HG03442 (cell line): Measurements from ENCODE around the gene RNF4.

ENCODE experiments used
- ATAC-seq: cut with Tn5 transposase; IDR thresholded peaks from one replicate; pipeline ENCODE4 v1.9.1; 2021; ENCODE audit warnings: mild to moderate bottlenecking, moderate library complexity; ENCODE audit not compliant: unreplicated experiment

RNF4 gene

DNA sequence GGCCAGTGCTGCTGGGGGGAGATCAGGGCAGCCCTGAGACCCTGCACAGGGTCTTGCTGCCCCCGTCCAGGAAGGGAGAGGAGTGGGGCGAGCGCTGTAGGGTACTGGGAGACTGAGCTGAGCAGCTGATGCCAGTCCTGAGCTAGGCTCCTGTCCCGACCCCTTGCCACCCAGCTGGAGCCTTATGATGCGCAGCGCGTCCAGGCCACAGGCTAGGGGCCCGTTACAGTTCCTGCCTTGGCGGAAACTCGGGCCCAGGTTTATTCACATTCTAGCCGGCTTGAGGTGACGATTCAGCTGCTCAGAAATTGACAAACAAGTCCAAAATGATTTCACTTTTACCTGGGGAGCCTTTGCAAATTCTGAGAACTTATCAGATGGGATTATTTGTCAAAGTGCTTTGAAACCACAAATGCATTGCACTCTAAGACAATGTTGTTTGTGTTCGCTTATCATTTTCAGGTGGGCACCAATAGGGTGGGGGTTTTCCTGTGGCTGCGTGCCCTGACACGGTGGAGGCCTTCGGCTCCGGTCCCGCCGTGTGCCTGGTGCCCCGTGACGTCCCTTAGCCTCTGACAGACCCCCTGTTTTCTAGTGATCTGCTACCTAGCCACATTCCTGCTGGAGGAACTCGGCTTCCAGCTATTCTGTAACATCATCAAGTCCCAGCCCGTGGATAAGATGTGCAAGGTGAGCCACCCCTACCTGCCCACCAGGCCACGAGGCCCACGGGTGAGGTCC is 31.3 kb upstream of the RNF4 start:
- ATAC-seq, result no peak

DNA sequence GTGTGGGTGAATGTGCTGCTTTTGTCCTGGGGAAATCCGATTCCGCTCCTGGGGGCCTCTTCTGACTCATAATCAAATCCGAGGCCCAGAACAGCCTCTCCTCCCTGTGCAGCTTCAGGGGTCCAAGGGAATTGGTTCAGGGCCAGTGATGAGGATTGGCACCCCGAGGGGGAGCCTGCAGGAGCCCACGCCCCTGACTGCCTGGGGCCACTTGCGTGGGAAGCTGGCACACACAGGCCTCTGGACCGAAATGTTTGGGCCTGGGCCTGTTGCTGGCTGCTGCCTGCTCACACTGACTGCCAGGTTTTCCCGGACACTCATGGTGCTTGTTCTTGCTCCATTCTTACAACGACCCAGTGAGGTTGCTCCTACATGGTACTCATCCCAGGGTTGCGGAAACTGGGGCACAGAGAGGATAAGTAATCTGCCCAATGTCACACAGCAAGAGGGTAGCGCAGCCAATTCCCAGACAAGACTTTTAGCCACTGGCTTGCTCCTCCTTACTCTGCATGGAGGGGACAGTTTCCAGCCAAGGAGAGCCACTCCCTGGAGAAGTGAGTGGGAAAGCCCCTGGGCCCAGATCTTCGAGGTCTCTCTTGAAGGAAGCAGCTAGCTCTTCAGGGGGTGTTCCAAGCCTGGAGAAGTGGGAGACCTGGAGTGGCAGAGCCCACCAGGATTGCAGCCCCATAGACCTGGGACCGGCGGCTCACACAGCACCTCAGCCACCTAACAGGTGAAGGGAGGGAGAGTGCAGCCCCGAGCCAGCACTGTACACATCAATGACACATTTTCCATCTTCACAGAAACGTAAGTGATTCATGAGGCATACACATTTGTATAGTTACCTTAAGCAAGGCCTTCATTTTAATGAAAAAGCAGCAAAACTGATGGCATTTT is 29.8 kb upstream of the RNF4 start:
- no peak for ATAC-seq

DNA sequence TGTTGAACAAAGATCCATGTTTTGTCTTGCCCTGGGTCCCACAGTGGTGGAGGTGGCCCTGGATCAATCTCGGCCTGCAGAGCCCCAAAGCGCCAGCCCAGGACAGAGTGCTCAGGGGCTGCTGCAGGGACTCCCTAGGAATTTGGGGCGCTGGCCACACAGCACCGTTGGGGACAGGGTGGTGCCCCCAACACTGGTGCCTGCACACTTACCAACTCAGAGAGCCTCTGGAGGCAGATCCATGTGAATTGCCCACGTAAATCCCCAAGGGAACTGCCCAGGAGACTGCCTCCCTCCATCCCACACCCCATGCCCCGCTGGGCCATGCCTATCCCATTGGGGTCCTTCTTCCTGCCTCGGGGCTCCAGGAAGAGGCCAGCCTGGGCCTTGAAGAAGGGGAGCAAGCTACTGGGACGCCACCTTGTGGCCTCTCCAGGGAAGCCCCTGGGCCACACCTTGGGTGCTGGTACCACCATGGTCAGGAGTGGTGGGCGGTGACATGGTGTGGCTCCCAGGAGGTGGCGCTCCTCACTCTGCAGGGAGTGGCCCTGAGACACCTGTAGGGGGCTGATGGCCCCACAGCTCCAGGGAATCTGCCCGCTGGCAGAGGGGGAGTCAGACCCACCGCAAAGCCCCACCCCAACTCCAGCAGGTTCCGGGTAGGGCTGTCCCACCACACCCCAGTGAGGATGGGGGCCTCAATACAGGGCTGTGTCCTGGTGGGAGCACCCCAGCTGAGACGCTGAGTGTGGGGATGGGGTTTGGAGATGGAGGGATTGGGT is 27.3 kb upstream of the RNF4 start:
- ATAC-seq, result no peak

- no peak for ATAC-seq
Observed at GRCh38 chr4:2442175-2442993, 26.5 kb upstream of the RNF4 start.

GRCh38 chr4:2443061-2443730 is 25.7 kb upstream of the RNF4 start:
- ATAC-seq, result no peak

DNA sequence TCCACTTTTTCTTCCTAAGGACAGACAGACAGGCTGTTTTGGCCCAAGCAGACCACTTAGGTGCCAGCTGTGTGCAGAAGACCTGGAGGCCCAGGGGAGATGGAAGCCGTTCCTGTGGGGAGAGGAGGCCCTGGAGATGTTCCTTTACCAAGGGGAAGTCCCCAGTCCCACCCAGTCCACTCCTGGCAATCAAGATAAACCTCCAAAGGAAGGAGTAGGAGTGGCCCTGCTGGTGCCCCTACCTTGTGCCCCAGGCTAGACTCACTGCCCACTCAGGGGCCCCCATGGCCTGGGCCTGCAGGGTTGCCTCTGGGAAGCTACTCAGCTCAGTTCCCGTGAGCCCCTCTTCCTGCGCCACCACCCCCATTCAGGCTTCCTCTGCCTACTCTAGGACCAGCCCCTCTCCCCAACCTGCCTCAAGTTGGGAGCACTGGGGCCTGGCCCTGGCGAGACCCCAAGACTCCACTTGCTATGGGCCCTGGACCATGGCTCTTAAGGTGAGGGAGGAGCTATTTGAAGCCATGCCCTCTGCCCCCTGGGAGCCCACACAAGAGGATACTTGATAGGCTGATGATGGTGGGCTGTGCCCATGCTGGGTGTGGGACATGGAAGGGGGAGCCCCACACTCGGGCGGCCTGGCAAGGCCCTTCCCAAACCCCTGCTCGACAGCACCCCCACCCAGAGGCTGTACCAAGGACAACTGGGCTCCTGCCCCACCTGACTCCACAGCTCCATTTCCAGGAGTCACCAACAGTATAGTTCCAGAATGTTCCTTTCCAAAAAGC is 24.8 kb upstream of the RNF4 start:
- ATAC-seq, result no peak

- no peak for ATAC-seq
Observed at GRCh38 chr4:2445130-2445529, 23.8 kb upstream of the RNF4 start.

DNA sequence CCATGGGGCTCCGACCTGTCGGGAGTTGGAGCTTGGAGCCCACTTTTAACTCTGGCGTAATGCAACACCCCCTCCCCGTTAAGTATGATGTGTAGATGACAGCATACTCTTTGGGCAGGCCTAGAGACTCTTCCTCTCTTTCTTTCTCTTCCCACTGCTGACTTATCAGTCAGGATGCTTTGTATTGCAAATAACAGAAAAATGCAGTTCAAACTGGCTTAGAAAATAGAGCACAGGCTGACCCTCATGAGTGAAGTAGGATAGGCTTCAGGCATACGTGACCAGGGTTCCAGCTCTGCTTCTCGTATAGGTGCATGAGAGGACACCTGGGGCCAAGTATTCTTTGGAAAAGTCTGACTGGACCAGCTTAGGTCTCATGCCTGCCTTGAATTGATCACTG is 23.3 kb upstream of the RNF4 start:
- ATAC-seq, result no peak

GRCh38 chr4:2446656-2447564 is 22.0 kb upstream of the RNF4 start:
- ATAC-seq, result no peak

DNA sequence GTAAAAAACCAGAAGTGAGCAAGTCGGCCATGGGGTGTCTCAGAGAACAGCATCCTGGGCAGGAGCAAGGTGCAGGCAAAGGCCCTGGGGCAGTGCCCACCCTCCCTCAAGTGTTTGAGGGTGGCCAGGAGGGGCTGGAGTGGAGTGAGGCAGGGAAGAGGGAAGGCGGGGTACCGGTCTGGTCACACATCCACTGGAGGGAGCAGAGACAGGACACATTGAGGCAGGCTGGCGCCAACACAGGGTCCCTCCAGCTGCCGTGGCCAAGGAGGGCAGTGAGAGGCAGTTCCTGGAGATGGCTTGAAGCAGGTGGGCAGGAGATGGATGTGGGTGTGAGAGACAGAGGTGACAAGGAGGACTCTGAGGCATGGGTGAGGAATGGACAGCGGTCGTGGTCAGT is 20.3 kb upstream of the RNF4 start:
- no peak for ATAC-seq

DNA sequence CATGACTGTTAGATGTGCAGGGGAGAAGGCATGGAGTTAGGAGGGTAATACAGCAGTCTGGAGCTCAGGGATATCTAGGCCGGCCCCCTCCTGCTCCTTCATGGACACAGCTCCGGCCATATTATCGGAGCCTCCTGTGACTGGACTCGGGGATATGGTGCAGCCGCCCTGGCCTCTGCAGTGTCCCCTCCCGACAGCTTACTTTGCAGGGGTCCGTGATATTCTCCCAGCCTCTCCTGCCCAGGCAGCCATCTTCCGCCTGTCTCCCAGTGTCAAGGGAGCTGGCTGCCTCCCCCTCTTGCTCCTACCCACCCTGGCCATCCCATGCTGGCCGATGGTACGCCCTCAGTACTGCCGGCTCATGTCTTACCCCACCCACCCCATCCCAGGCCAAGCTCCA is 19.9 kb upstream of the RNF4 start:
- no peak for ATAC-seq

GRCh38 chr4:2449511-2450392 is 19.2 kb upstream of the RNF4 start:
- ATAC-seq, result no peak

- ATAC-seq, result no peak
Observed at GRCh38 chr4:2450394-2451035, 18.4 kb upstream of the RNF4 start.

- no peak for ATAC-seq
Observed at GRCh38 chr4:2451036-2451520, 17.8 kb upstream of the RNF4 start.

GRCh38 chr4:2451821-2452785 is 16.8 kb upstream of the RNF4 start:
- no peak for ATAC-seq
